COR-L47 (cell line): ENCODE data around the gene ZNF705A.
"Not testable (repeated sequence)": the region's sequence is repeated elsewhere in the genome, so short reads cannot be mapped to it uniquely, and the experiment has no call there.

ENCODE experiments used
- DNase-seq: peaks from one replicate; lab custom pipeline; 2025; lab: John Stamatoyannopoulos, UW

Gene ZNF705A

GRCh38 chr12:8156845-8157244, at the start of gene ZNF705A:
Gene ZNF705A (plus strand): TSS chr12:8157015. CDS start chr12:8172626, 15,611 bp downstream.
- DNase-seq, result no peak

DNA sequence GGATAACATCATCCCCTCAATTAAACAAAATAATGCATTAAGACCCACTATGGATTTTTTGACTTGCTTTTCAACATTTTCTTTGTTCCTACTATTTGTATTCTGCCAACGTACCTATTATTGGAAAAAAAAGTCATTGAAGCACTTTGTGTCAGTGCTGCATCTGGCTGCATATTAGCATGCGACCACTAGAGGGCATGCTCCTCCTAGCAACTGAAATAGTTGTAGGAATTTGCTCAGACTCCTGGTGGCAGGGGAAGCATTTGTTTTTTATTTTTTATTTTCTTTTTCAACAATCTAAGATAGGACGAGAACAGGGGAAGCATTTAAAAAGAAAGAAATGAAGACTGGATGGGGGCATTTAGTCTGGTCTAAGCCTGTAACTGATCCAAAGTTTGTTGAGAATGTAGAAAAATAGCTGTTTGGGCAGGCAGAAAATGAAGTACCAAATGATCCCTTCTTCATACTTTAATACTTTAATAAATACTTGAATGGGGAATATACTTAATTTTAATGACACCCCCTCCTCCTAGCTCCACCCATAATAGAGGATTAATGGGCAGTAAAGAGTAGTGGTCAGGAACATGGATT, 47.9 kb upstream of the ZNF705A start:
- peak; percentile 9 for DNase-seq

GRCh38 chr12:8113117-8113516, 43.7 kb upstream of the ZNF705A start:
- not testable (repeated sequence) for DNase-seq

GRCh38 chr12:8120072-8120713, 36.6 kb upstream of the ZNF705A start:
- no peak for DNase-seq

DNA sequence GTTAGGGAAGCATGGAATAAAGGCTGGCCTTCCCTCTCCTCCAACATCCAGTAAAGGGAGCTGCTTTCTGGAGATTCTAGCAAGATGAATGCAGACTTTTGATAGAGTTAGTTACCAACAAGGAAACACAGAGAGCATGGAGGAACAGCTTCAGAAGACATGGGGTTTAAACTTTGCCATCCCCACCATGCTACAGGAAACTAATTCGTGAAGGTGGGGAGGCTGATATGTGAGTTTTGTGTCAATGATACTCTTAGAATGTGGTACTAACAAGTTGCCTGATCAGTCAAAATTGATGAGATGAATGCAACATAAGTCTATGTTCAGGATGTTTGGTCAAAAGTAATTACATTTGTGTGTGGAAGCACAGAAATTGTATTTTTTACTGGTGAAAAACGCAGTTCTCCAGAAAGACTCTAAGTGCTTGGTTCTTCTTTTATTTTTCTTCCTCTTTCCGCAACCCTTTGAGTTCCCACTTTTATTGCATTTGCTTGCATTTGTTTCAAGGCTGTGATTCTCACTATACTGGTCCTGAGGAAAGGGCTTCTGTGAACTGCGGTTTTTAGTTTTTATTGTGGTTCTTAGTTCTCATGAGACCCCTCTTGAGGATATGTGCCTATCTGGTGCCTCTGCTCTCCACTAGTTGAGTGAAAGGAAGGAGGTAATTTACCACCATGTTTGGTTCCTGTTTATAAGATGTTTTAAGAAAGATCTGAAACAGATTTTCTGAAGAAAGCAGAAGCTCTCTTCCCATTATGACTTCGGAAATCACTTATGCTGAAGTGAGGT, 33.5 kb upstream of the ZNF705A start, which contains the start of gene CLEC4A:
Gene CLEC4A, plus strand, starts transcription at position 494 of the 789 bp plus-strand sequence. Its CDS starts 262 bp downstream, at position 756.
- no peak for DNase-seq

DNA sequence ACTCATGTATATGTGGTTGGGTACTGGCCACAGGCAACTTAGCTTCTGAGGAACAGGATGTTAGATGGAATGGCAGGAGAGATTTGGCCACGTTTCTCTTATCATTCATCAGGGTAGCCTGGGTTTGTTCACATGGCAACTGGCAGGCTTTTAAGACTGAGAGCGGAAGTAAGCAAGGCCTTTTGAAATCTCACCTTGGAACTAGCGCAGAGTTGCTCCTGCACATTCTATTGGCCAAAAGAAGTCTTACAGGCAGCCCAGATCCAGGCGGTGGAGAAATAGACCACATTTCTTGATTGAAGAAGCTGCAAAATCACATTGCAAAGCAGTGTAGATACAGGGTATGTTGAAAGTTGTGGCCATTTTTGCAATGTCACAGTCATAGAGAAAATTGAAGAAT, 29.7 kb upstream of the ZNF705A start:
- no peak for DNase-seq

DNA sequence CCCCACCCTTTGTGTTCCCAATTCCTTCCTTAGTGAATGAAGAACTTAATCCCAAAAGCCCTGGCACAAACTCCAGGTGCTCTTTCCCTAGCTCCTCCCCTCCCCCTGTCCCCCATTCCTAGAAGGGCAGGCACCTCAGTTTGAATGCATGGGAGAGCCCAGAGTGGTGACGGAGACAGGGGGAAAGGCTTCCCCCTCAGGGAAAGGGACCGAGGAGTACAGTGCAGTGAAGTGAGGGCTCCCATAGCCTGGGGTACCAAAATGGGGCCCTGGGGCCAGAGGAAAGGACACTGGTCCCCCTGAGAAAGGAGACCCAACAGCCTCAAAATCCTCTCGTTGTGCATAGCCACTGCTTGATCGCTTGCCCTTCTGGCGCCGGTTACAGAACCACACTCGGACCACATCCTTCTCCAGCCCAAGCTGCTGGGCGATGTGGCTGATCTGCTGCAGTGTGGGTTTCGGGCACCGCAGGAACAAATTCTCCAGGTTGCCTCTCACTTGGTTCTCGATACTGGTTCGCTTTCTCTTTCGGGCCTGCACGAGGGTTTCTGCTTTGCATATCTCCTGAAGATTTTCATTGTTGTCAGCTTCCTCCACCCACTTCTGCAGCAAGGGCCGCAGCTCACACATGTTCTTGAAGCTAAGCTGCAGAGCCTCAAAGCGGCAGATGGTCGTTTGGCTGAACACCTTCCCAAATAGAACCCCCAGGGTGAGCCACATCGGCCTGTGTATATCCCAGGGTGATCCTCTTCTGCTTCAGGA, 23.0 kb upstream of the ZNF705A start:
- DNase-seq, result not testable (repeated sequence)

DNA sequence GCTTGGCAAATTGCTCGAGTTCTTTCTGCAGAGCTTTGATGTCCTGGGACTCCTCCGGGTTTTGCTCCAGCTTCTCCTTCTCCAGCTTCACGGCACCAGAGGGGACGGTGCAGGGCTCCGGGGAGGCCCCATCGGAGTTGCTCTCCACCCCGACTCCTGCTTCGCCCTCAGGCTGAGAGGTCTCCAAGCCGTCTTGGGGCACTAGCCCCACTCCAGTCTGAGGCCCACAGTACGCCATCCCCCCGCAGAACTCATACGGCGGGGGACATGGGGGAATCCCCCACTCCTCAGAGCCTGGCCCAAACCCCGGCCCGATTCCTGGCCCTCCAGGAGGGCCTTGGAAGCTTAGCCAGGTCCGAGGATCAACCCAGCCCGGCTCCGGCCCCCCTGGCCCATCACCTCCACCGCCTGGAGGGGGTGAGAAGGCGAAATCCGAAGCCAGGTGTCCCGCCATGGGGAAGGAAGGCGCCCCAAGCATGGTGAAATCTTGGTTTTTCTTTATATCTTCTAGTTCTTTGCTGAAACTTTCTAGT, 22.4 kb upstream of the ZNF705A start:
- not testable (repeated sequence) for DNase-seq

DNA sequence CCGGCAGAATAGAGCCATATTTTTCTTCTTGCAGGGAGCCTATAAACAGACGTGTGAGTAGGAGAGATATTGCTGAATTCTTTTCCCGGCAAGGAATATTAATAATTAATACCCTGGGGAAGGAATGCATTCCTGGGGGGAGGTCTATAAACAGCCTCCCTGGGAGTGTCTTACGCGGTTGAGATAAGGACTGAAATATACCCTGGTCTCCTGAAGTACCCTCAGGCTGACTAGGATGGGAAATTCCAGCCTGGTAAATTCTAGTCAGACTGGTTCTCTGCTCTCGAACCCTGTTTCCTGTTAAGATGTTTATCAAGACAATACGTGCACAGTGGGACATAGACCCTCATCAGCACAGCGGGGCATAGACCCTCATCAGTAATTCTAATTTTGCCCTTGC, 15.2 kb upstream of the ZNF705A start:
- DNase-seq, result not testable (repeated sequence)

- DNase-seq, result no peak
These were observed 13.6 kb upstream of the ZNF705A start for GRCh38 chr12:8143261-8143660.

- no peak for DNase-seq
These were observed 10.9 kb upstream of the ZNF705A start for GRCh38 chr12:8145754-8146441.

GRCh38 chr12:8146442-8146771, 10.4 kb upstream of the ZNF705A start:
- no peak for DNase-seq

GRCh38 chr12:8154526-8154925, 2.3 kb upstream of the ZNF705A start:
- no peak for DNase-seq

DNA sequence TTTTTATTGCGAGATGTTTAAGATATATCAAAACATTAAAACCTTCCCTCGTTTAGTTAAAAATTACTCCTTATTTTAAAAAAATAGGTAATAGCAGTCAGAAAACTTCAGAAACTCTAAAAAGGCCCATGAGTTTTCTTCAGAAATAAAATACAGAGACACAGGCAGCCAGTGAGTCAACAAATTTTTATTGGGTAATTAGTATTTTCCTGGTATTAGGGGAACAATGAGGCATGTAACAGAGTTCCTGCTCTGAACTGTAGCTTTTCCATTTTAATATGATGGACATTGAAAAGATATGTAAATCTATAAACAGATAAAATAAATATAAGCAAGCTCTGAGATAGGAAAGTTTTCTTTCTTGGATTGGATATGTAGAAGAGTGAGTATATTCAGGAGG, 399 bp upstream of the ZNF705A start:
- DNase-seq, result no peak

DNA sequence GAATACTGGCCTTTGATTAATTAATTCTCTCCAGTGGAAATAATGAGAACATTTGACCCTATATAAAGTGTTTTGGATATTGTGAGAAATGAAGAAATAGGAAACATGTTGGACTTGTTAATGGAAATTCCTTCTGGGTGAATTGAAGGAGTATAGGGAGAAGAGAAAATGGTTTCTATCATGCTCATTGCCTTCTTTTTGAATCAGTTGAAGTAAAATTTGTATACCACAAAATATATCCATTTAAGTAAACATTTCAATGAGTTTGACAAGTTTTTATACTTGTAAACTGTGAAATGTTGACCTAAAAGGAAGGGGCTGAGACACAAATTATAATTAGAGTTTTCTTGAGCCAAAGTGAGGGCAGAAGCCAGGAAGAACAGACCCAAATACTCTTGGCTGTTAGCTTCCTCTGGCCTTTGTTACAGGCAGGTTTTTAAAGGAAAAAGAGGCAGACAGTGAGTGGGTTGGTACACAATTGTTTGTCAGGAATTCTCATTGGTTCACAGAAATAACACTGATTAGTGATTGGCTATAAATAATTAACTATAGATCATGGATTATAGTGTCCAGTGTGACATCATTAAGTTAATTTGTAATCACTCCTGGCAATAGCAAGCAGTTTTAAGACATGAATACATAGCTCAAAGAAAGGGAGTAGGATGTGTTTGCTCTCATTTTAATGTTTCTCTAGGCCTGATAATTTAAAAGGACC, 826 bp downstream of the ZNF705A start:
- no peak for DNase-seq

DNA sequence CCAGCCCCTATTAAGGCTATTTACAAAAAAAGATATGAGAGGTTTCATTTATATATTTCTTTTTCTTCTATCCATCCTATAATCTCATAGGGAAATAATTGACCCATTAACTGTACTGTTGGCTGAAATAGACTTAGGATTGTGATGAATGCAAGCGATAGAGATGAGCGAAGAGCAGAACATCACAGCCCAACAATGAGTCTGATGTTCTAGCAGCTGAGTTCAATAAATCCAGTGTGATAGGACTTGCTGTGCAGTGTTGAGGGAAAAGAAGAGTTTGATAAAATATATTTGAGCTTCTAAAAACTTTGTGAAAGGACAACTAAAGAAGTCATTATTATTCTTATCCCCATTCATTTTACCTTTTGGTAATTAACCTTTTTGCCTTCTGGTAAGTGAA, 16.1 kb downstream of the ZNF705A start:
- DNase-seq, result not testable (repeated sequence)

DNA sequence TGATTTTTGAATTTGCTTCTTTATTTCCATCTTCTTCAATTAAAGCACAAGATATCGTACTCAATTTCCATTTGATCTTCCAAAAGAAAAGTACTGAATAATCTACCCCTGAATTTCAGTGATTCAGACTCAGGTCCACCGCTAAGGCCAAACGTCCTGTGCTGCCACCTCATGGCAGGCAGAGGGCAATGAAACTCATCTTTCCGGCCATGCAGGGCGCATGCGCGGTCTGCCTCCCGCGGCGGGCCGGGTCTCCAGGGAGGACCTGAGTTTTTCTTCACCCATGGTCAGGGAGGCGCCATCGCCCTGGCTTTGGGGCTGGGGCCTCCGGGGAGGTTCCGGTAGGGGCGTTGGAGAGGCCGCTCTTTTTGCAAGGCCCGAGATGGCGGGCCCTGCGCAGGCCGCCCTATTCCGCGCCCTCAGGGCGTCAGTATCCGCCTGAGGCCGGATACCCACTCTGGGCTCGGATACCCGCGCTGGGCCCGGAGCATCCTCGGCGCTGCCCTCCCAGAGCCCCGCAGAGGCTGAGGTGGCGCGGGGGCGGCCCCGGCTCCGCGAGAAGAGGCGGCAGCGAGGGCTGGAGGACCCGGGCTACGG, 23.3 kb downstream of the ZNF705A start:
- peak; percentile 0 for DNase-seq

GRCh38 chr12:8181271-8181670, 24.5 kb downstream of the ZNF705A start:
- DNase-seq, result not testable (repeated sequence)

DNA sequence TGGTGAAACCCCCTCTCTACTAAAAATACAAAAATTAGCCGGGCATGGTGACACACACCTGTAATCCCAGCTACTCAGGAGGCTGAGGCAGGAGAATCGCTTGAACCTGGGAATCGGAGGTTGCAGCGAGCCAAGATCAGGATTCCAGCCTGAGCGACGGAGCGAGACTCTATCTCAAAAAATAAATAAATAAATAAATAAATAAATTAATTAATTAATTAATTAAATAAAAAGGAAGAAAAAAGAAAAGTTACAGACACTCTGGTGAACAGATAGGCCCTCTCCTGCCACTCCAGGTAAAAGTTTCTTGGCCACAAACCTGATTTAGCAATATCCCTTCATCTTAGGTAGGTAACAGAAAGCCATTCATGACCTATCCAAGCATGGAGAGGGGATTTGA, 26.1 kb downstream of the ZNF705A start:
- DNase-seq, result not testable (repeated sequence)

DNA sequence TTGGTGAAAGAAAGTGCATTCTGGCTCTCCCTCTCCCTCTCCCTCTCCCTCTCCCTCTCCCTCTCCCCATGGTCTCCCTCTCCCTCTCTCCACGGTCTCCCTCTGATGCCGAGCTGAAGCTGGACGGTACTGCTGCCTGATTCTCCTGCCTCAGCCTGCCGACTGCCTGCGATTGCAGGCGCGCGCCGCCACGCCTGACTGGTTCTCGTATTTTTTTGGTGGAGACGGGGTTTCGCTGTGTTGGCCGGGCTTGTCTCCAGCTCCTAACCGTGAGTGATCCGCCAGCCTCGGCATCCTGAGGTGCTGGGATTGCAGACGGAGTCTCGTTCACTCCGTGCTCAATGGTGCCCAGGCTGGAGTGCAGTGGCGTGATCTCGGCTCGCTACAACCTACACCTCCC, 26.5 kb downstream of the ZNF705A start:
- DNase-seq, result not testable (repeated sequence)
